Urothelium cell line (cell line): ENCODE results near the gene NRG3.
"Not testable (repeated sequence)": the region's sequence is repeated elsewhere in the genome, so short reads cannot be mapped to it uniquely, and the experiment has no call there.

Source experiments
- DNase-seq: peaks from one replicate; pipeline ENCODE4 v3.0.0; 2011; ENCODE audit warnings: low spot score, mixed read lengths
- FAIRE-seq: peaks from 2 replicates; lab custom pipeline; 2011; peaks lifted over from hg19 to GRCh38; lab: Jason Lieb, UNC

Gene NRG3

DNA sequence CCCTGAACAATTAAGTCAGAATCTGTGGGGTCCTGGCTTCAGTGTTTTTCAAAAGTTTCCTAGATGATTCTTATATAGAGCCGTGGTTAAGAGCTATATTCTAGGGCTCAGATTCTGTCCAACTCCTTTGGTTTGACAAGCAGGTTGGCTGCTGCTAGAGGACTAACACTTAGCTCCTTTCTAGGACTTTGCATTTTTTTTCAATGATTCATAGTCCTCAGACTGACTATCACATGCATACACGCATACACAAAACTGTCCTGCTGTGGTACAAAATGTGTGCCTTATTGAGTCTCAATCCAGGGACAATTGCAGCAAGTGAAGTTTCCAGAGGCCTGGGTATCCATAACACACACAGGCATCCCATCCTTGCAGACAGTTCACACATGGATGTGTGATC is 392.0 kb downstream of the NRG3 start:
- no peak for FAIRE-seq
- peak; percentile 24 for DNase-seq

DNA sequence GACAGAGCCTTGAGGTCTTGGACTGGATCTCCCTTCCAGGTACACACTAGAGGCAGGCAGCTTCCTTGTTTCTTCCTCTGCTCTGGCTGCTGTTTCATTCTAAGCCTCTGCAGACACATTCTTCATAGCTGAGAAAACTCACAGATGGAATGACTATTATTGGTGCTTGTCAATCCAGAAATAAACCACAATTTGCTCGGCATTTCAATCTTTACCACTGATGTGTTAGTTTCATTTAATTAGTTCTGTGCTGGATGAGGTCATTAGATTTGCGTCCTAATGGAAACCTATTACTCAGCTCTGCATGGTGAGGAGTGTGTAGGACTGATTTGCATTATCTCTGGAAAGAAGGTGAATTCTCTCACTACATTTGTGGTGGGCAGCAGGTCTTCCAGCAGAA is 392.5 kb downstream of the NRG3 start:
- FAIRE-seq (no peak), DNase-seq (peak; percentile 13)

DNA sequence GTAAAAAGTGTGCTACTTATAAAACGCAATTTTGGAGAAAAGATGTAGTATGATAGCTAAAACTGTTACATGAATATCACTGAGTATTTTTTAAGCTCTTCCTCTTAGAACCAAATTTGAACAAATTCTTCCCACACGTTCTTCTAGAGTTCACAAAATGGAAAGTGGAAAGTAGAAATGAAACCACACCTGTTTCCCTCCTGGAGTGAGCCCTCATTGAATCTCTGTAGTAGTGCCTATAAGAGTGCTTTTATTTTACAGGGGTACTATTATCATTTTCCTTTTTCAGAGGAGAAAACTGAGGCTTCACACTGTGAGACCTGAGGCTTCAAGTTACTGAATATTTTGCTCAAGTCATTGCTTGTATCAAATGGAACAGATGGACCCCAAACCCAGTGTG is 393.0 kb downstream of the NRG3 start:
- no peak for FAIRE-seq

DNA sequence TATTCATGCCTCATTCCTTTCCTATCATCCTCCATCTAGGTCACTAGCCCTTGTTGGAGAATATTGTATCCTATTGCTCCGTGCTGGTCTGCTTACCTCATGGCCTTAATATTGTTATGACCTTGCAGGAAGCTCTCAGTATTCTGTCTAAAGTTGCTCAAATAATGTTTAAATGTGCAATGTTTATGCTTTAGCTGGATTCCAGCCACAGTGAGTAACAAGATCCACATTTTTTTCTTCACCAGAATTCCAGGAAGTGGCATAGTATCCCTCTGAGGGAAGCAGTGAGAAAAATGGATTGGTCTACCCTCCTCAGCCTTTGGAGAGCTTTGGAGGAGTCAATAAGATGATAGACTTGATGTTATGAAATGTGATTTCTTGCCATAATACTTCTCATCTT is 402.6 kb downstream of the NRG3 start:
- no peak for DNase-seq
- no peak for FAIRE-seq

More for the DNA sequence above, 393.0 kb downstream of the NRG3 start:
- DNase-seq: no peak

DNA sequence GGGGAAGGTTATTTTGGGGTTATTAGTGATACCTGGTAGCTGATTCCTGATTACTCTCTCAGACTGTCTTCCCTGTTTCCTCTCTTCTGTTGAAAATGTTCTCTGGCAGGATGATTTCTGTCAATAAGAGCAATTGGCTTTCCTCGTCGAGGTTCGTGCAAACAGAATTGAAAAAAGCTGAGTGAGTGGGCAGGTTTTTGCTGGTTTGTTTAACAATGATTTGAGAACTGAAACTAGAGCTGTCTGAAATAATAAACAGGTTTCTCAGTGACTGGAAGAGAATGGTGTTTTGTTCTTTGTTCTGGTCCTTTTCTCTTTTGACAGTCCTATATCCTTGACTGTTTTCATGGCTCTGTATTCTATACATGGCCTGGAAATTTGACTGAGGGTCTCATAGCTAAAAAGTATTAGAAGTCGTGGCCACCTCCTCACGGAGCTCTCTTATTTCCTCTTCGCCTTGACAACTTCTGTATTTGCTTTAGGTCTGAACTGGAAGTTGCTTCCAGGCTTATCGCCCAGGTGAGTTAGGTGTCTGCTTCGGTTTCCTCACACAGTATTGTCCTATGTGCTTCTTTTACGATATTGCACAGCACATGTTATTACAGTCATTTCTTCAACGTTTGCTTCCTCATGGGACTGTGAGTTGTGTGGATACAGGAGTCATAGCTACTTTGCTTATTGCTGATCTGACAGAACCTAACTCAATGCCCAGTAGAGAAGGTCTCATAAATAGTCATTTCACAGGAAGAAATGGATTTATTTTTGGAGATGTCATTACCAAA is 403.6 kb downstream of the NRG3 start:
- DNase-seq (no peak), FAIRE-seq (no peak)

DNA sequence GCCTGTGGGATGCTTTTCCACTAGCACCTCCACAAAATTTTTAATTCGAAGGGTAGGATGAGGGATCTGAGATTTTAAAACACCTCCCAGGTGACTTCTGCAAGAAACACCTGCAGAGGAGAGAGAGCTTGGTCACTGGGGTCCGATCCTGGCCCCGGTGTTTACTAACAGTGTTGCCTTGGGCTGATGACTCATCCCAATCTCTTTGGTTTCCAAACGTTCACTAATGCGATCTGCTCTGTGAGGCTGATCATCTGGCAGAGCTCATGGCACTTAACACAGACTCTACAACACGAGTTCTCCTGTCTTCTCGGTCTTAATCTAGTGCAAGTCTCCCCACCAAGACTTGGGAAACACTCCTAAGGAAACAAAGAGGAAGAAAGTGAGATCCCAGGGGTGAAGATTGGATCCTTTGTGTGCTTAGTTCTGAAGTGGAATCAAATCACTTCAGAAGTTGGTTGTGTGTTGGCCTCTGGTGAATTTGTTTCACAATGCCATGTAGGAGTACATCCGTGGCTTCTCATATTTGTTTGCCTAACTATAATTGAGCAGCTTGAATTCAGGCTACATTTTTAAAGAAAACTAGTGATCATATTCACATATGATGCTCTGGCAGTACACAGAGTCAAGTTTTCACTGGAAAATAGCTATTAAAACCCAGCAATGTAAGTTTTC is 407.9 kb downstream of the NRG3 start:
- DNase-seq: peak; percentile 46
- no peak for FAIRE-seq

DNA sequence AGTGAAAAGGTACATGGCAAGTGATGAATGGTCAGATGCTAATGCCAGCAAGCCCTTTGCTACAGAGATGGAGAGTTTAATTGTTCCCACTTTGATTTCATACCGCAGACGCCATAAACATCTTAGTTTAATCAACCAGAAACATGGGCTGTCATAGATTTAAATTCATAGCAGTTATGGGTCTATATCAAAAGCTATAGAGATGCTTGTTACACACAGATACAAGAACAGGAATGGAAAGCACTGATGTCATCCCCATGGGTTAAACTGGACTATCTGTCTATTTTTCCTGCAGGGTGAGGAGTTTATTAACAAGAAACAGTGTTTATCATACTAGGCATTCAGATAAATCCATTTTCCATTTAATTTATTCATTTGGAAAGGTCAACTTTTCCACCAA is 409.2 kb downstream of the NRG3 start:
- DNase-seq: no peak
- no peak for FAIRE-seq

DNA sequence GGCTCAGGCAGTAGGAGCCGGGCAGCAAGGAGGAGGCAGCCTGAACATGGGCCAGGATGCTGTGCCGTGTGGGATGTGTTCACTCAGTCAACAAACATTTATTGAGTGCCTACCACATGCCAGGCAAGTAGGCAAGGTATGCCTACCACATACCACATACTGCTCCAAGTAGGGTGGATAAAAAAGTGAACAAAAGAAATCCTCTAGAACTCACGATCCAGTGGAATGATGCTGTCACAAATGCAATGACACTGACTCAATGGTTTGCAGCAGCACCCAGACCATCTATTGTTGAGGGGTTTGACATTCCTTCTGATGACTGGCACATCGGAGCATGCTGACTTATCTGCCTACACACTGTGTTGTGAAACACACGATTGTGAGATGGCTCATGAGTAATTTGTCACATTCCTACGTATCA is 413.5 kb downstream of the NRG3 start:
- DNase-seq: peak; percentile 71
- FAIRE-seq: peak; percentile 95

DNA sequence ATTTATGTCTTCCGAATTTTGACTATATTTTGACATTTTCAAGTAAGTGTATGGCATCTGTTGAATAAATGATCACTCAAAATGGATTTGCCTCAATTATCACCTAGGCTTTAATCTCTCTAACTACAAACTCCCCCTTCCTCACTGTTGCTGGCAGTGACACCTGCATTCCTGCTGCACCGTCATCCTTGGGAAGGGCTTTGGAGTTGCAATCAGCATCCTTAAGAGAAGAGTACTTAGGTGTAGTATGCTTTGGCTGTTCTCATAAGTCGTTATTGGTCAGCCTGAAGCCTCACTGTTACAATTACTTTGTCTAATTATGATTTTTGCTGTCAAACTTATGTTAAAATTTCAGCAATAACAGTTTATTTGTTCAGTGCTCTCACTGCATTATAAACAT is 415.0 kb downstream of the NRG3 start:
- DNase-seq (peak; percentile 20), FAIRE-seq (no peak)

DNA sequence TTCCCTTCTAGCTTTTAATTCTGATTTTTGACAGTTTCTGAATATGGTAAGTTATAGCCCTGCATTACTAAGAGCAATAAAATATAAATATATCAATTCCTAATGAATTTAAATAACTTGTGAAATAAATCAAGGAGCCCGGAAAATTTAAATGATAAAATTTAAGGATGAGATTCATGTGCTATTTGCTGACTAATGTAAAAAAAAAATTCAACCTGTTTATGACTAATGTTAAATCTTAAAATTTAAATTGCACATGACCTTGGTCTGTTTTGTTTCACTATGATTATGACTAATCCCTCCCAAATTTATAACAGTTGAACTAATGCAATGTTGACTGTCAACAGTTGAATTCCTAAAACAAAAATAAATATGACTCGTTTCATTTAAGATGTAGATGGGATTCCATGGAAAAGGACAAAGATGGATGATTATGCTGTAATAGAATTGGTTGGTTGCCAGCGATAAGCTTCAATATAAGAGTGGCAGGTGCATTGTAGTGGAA is 419.9 kb downstream of the NRG3 start:
- no peak for FAIRE-seq

DNA sequence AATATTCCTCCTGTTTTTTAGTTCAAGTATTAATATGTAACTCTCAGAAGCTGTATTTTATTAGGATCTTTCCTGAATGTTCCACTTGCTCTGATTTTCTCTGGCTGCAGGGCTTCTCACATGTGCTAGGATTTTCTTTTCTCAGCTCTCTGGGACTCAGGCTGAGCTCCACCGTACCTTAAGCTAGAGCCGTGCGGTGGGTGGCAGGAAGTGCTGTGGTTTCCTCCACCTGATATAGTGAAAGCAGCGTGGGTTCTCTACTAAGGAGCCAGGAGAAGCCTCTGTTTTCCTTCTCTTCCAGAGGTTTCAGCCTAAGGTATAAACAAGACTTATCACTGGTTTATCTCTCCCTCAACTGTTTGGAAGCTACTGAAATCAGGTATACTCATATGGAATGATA is 433.6 kb downstream of the NRG3 start:
- no peak for FAIRE-seq

More for the DNA sequence above, 419.9 kb downstream of the NRG3 start:
- DNase-seq: no peak

DNA sequence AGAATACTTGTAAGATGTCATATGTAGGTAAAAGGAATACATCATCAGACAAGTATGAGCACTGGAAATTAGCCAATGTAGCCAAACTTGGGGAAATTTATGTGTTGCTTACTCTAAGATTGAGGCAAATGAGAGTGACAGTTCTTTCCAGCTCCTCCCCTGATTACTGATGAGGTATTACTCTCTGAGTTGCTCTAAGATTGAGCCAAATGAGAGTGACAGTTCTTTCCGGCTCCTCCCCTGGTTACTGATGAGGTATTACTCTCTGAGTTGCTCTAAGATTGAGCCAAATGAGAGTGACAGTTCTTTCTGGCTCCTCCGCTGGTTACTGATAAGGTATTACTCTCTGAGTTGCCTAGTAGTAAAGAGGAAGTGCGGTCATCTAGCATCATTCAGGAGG is 435.8 kb downstream of the NRG3 start:
- FAIRE-seq: peak; percentile 69

More for the DNA sequence above, 433.6 kb downstream of the NRG3 start:
- no peak for DNase-seq

DNA sequence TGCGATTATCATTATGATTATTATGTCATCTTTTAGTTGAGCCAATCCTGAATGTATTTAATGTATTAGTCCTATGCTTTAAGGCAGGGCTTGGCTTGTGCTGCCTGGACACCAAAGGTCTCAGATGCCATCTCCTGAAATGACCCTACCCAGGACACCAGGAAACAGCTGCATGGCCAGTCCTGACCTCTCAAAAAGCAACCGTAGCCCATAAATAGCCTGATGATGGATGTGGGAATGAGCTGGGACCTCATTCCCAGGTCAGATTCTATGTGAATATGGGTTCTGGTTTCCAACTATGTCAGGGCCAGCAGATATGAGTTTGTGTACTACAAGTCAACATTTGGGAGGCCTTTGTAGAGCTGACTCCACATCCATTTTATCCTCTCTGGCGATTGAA is 438.4 kb downstream of the NRG3 start:
- FAIRE-seq (no peak), DNase-seq (no peak)

More for the DNA sequence above, 435.8 kb downstream of the NRG3 start:
- no peak for DNase-seq

DNA sequence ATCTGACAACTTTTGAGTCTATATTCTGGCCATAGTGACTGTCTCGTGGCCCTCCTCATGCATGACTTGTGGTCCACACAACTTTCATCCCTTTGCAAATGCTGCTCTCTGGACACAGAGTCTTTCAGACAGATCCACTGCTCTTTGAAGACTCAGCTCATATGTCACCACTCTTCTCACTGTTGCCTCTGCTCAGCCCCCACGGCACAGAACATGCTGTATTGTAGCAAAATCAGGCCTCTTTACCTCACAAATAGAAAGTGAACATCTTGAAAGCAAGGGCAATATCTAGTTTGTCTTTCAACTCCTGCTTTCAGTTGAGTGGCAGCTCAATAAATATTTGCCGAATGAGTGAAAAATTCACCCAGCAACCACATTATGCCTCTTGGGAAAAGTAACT is 443.5 kb downstream of the NRG3 start:
- FAIRE-seq (no peak), DNase-seq (no peak)

DNA sequence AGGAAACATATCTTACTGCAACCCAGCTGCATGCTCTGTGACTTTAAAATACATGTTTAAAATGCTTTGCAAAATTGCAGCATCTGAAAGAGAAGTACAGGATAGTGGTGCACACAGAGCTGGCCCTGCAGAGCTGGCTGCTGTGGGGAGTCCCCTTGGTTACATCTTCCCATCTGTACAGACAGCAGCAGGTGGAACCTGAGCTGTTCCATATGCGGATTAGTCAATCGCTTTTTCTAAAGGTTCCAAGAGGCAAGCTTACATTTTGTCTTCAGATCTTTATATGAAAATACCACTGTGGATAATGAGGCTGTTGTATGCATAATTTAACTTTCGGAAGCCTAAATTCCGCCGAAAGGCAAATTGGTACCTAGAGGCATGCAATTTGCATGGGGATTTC is 444.1 kb downstream of the NRG3 start:
- DNase-seq: no peak

DNA sequence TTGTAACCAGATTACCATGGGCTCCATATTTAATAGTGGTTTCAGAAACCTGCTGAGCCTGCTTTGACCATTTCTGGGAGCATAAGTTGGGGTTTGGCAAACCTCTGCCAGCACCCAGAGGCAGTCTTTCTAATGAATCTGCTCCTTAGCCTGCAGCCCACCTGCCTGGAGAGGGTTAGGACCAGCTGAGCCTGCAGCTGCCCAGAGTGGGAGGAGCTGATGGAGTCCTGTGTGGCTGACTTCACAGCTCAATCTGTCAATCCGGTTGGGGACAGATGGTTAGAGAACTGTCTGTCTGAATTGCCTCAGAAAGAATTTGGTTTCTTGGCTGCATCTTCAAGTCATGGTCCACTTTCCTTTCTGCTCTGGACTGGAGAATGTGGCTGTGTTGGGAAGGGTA is 444.6 kb downstream of the NRG3 start:
- DNase-seq (no peak), FAIRE-seq (no peak)

More for the DNA sequence above, 444.1 kb downstream of the NRG3 start:
- no peak for FAIRE-seq

DNA sequence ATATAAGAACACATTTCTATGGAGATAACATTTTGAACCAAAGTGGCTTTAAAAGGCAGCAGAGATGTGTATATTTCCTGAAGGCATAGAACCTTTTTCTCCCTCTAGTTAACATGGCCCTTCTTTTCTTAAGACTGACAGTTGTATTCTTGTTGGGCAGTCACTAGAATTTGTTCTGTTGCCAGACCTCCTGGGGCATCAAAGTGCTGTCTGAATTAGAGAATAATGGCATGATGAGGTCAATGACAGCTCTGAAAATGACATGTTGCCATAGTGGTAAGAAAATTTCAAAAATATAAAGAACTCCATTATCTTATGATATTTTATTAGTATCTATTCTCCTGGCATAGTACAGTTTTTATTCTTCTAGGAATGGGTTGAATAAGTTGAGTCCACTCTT is 446.7 kb downstream of the NRG3 start:
- DNase-seq (no peak), FAIRE-seq (no peak)

DNA sequence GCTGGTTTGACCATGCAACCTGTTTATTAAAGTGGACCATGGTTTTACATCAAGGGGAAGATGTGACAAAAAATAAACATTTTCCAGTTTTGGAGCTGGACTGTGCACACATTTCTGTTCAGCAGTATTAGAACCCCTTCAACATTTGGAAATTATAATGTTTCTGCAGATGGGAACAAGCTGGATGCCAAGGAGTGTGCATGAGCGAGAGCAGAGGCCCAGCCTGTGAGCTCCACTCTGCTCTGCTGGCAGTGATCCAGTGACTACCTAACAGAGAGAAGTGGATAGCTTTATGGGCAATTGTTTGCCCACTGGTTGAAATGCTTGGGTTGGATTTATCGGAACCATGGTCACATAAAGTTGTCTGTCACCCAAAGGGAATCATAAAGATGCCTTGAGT is 456.7 kb downstream of the NRG3 start:
- FAIRE-seq (no peak), DNase-seq (no peak)

DNA sequence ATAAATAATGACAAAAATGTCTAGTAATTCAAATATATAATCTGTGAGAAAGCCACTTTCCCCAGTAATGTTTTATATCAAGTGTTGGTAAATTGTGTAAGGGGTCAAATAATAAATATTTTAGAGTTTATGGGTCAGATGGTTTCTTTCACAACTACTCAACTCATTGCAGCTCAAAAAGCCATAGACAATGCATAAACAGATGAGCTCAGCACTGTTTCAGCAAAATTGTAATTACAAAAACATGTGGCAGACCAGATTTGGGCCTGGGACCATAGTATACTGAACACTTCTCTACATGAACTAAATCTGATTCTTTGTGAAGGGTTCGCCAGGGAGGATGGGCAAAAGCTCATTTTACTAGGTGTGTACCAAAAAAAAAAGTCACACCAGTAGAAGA is 460.8 kb downstream of the NRG3 start:
- FAIRE-seq (no peak), DNase-seq (no peak)

DNA sequence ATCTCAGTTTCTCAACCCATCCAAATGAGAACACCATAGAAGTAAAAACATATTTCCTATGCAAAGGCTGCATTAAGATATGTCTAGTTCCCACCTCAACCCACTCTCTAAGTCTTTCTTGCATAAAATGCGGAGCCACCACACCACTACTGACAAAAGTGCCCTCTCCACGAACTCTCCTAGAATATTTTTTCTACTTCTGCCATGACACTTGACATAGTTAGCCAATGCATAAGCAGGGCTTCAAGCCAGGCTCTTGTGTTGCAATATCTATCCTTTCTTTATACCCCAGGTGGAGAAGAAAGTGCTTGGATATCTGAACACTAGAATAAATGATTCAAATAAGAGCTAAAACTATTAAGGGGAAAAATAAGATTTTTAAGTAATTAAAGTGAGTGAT is 465.2 kb downstream of the NRG3 start:
- no peak for FAIRE-seq
- DNase-seq: no peak

DNA sequence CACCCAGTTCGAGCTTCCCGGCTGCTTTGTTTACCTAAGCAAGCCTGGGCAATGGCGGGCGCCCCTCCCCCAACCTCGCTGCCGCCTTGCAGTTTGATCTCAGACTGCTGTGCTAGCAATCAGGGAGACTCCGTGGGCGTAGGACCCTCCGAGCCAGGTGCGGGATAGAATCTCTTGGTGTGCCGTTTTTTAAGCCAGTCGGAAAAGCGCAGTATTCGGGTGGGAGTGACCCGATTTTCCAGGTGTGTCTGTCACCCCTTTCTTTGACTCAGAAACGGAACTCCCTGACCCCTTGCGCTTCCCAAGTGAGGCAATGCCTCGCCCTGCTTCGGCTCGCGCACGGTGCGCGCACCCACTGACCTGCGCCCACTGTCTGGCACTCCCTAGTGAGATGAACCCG is 474.6 kb downstream of the NRG3 start:
- FAIRE-seq, DNase-seq: not testable (repeated sequence)

DNA sequence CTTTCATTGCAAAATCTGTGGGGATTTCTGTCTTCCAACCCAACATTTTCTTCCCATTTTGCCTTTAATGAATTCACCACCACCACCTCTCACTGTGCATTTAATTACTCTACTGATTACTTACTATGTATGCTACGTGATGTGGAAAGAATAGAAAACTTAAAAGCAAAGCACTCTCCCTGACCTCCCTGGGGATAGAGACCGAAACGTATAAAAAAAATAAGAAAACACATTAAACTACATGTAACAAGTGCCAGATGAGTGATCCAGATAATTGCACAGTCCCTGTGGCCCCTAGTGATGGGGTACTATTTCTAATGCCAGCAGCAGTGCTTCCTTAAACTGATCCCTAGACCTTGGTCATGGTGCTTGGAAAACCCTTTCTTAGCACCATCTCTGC is 478.4 kb downstream of the NRG3 start:
- FAIRE-seq (no peak), DNase-seq (no peak)
